Activated CD4-positive, alpha-beta memory T cell treated with anti-CD3 and anti-CD28 coated beads for 36 hours (primary cell): ENCODE measurements around the gene CD40. TPM values are rescaled to one million over a fixed set of nuclear protein-coding genes. Genes with fewer than 3 reads are reported as not detected.
A peak's percentile ranks its signal among the peaks of the same experiment; 100 is the strongest.

ENCODE experiments used
- CTCF ChIA-PET: fragments of 350-600 bp; sonication (Branson Sonifier 250); formaldehyde crosslinking; loops from one replicate; lab custom pipeline; 2021; ENCODE audit warnings: antibody characterized with exemption, inconsistent platforms; lab: Charles Lee
- POLR2A ChIA-PET: fragments of 350-600 bp; sonication (Branson Sonifier 250); formaldehyde crosslinking; loops from one replicate; lab custom pipeline; 2021; ENCODE audit warnings: antibody characterized with exemption; lab: Charles Lee
- DNase-seq: peaks from one replicate; pipeline ENCODE4 v3.0.0-alpha.2; 2020
- H3K27ac Mint-ChIP-seq: one replicate; pipeline ENCODE4 v1.8.0; 2021; ENCODE audit warnings: mixed read lengths
- H3K27me3 Mint-ChIP-seq: one replicate; pipeline ENCODE4 v1.8.0; 2021; ENCODE audit warnings: mixed read lengths
- H3K36me3 Mint-ChIP-seq: one replicate; pipeline ENCODE4 v1.8.0; 2021; ENCODE audit warnings: mixed read lengths
- H3K4me1 Mint-ChIP-seq: one replicate; pipeline ENCODE4 v1.8.0; 2021; ENCODE audit warnings: low read depth, mixed read lengths
- H3K4me3 Mint-ChIP-seq: one replicate; pipeline ENCODE4 v1.8.0; 2021; ENCODE audit warnings: mild to moderate bottlenecking, mixed read lengths
- H3K9me3 Mint-ChIP-seq: one replicate; pipeline ENCODE4 v1.8.0; 2021; ENCODE audit warnings: mixed read lengths
- intact Hi-C: fragments of 100-400 bp; cut with micrococcal nuclease; formaldehyde crosslinking; loops from one replicate; pipeline ENCODE4 v1.15.1; 2023
- total RNA-seq, 2 experiments: library from RNA; stranded (reverse); gene quantifications; one replicate each; pipeline ENCODE4 v1.2.3, GENCODE V29; 2021

The CD40 gene
- total RNA-seq, 2 experiments from 2014 or later: 3.2 to 4.0 TPM

- peak; percentile 24 for DNase-seq
- POLR2A ChIA-PET: no interaction called here
- H3K36me3 Mint-ChIP-seq: no peaks in the 10 kb centered on the region
- intact Hi-C loops: no loop called here
- CTCF ChIA-PET: interaction anchor here (0.8 to 1.4 kb wide), 3 partner anchors 10 to 104 kb away, joined by 4 to 5 read pairs (median 4); no protein-coding TSS in a partner anchor
- H3K27me3 Mint-ChIP-seq: peaks cover 6% of the 10 kb centered on the region
- no peaks in the 10 kb centered on the region for H3K9me3 Mint-ChIP-seq
- no peak overlapping the region for H3K27ac Mint-ChIP-seq
- peaks cover 9% of the 10 kb centered on the region for H3K4me1 Mint-ChIP-seq
- H3K4me3 Mint-ChIP-seq: peak overlapping the region; percentile 93
These were observed 437 bp downstream of the CD40 start for GRCh38 chr20:46118481-46119020.

- Mint-ChIP-seq H3K27me3 (peaks cover 6% of the 10 kb centered on the region), H3K27ac (no peak overlapping the region), H3K9me3 (no peaks in the 10 kb centered on the region), H3K4me1 (peaks cover 9% of the 10 kb centered on the region), H3K36me3 (no peaks in the 10 kb centered on the region), H3K4me3 (no peak overlapping the region)
- DNase-seq: no peak
- CTCF ChIA-PET: interaction anchor here (0.8 to 1.4 kb wide), 3 partner anchors 12 to 104 kb away, joined by 3 to 4 read pairs (median 4); no protein-coding TSS in a partner anchor
- intact Hi-C loops: no loop called here
- POLR2A ChIA-PET: no interaction called here
These were observed 973 bp downstream of the CD40 start for GRCh38 chr20:46119028-46119546.

DNA sequence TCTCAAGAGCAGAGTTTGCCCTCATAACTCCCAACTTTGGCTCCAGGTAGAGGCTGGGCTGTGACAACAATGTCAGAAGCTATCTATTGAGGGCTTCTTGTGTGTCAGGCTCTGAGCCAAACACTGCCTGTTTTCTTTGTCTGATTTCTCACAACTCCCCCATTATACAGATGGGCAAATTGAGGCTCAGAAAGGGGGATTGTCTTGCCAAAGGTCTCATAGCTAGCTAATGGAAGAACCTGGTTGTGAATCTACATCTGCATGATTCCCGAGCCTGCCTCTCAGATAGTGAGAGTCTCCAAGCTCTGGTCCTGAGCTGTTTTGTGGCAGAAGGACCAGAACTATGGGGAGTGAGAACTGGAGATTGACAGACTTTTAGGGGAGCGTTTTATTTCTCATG, 1.4 kb downstream of the CD40 start:
- peaks cover 9% of the 10 kb centered on the region for H3K4me1 Mint-ChIP-seq
- H3K36me3 Mint-ChIP-seq: no peaks in the 10 kb centered on the region
- intact Hi-C loops: no loop called here
- ChIA-PET CTCF (interaction anchor here (0.9 kb wide), 1 partner anchor 97 kb away, joined by 3 read pairs; no protein-coding TSS in a partner anchor), POLR2A (no interaction called here)
- no peak overlapping the region for H3K4me3 Mint-ChIP-seq
- no peak for DNase-seq
- no peaks in the 10 kb centered on the region for H3K9me3 Mint-ChIP-seq
- H3K27ac Mint-ChIP-seq: no peak overlapping the region
- H3K27me3 Mint-ChIP-seq: peaks cover 6% of the 10 kb centered on the region

DNA sequence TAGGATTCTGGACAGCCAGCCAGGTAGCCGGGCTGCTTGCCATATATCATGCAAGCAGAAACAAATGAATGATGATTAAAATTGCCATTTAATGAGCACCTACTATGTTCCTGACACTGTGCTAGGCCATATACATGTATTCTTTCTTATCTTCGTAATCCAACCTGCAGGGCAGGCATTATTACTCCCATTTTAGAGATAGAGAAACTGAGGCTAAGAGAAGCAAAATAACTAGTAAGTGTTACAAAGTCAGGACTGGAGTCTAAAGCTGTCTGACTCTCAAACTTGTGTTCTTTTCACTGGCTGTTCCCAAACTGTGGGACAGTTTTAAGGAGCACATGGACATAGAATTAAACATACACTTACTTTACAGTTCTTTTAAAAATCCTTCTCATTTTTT, 2.0 kb downstream of the CD40 start:
- Mint-ChIP-seq H3K4me3 (no peak overlapping the region), H3K27ac (no peak overlapping the region), H3K9me3 (no peaks in the 10 kb centered on the region), H3K4me1 (peaks cover 9% of the 10 kb centered on the region), H3K36me3 (no peaks in the 10 kb centered on the region), H3K27me3 (peaks cover 6% of the 10 kb centered on the region)
- CTCF ChIA-PET: interaction anchor here (0.9 to 1.3 kb wide), 2 partner anchors 31 to 98 kb away, joined by 3 to 4 read pairs; no protein-coding TSS in a partner anchor
- no peak for DNase-seq
- POLR2A ChIA-PET: no interaction called here
- intact Hi-C loops: no loop called here

- no peaks in the 10 kb centered on the region for H3K27me3 Mint-ChIP-seq
- H3K4me1 Mint-ChIP-seq: peaks cover 9% of the 10 kb centered on the region
- POLR2A ChIA-PET: no interaction called here
- no peak overlapping the region for H3K27ac Mint-ChIP-seq
- H3K4me3 Mint-ChIP-seq: no peak overlapping the region
- intact Hi-C loops: no loop called here
- H3K36me3 Mint-ChIP-seq: no peaks in the 10 kb centered on the region
- no peaks in the 10 kb centered on the region for H3K9me3 Mint-ChIP-seq
- CTCF ChIA-PET: interaction anchor here (1.3 kb wide), 1 partner anchor 30 kb away, joined by 4 read pairs; no protein-coding TSS in a partner anchor
- no peak for DNase-seq
These were observed 3.2 kb downstream of the CD40 start for GRCh38 chr20:46121184-46121930.

GRCh38 chr20:46122071-46122470, 4.0 kb downstream of the CD40 start:
- H3K27me3 Mint-ChIP-seq: peaks cover 1% of the 10 kb centered on the region
- no peaks in the 10 kb centered on the region for H3K36me3 Mint-ChIP-seq
- intact Hi-C loops: no loop called here
- no peaks in the 10 kb centered on the region for H3K9me3 Mint-ChIP-seq
- H3K4me1 Mint-ChIP-seq: peaks cover 9% of the 10 kb centered on the region
- DNase-seq: no peak
- H3K27ac Mint-ChIP-seq: no peak overlapping the region
- CTCF ChIA-PET: interaction anchor here (1.1 kb wide), 1 partner anchor 227 kb away, joined by 3 read pairs; no protein-coding TSS in a partner anchor
- POLR2A ChIA-PET: no interaction called here
- no peak overlapping the region for H3K4me3 Mint-ChIP-seq

DNA sequence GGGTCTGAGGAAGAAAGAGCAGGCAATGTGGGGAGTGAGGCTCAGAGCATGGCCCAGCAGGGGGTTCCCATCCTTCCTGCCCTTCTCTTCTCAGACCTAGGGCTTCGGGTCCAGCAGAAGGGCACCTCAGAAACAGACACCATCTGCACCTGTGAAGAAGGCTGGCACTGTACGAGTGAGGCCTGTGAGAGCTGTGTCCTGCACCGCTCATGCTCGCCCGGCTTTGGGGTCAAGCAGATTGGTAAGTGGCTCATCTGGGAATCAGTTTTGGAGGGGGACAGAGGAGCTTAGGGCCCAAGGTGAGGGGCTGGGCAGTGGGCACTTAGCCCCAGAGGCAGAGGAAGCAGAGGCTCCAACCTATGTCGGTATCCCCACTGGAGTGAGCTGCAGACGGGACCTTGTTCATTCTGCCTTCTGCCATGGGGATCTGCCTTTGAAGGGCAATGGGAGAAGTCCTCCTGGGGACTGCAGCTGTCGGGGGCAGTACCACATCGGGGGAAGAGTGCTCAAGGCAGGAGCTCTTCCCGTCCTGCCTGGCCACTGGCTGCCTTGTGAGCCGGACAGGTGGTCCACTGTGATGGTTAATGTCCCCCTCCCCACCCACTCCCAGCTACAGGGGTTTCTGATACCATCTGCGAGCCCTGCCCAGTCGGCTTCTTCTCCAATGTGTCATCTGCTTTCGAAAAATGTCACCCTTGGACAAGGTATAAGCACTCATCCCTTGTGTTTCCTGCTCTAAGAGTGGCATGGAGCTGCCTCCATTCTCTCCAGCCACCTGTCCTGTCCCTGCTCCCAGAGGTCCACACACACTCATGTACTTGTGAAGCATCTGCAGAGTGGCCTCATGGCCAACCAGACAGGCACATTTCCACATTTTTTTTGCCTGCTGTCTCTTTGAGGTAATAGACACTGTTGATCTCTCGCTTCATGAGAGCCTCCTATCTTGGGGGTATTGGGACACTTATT, 4.7 kb downstream of the CD40 start:
- Mint-ChIP-seq H3K27ac (no peak overlapping the region), H3K36me3 (no peaks in the 10 kb centered on the region), H3K4me1 (peaks cover 5% of the 10 kb centered on the region), H3K4me3 (no peak overlapping the region), H3K27me3 (peaks cover 1% of the 10 kb centered on the region), H3K9me3 (no peaks in the 10 kb centered on the region)
- intact Hi-C loops: no loop called here
- DNase-seq: no peak
- CTCF ChIA-PET: interaction anchor here (0.9 to 2.1 kb wide), 3 partner anchors 10 to 226 kb away, joined by 3 to 5 read pairs (median 3); no protein-coding TSS in a partner anchor
- POLR2A ChIA-PET: no interaction called here

DNA sequence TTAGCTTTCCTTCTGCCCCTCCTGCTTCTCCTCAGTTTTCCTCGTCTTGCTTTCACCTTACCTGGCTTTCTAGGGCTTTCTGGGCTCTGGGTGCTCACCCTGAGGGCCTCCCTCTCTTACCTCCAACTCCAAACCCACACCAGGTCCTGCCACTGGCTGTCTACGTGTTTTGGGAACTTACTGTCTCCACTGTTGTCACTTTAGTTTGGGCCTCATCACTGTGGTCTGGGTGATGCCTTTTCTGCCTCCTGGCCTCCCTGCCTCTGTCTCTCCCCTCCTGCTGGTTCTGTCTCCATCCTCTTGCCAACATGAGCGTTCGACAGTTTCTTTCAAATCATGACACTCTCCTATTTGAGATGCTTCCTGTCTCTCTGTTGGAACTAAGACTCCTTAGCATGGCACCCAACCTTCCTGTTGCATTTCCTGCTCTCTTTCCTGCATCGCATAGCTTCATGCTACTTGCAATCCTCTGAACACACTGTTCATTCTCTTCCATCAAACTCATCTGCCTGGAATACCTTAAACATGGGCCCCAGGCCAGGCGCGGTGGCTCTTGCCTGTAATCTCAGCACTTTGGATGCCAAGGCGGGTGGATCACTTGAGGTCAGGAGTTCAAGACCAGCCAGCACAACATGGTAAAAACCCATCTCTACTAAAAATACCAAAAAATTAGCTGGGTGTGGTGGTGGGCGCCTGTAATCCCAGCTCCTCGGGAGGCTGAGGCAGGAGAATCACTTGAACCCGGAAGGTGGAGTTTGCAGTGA, 5.5 kb downstream of the CD40 start:
- ChIA-PET CTCF (interaction anchor here (0.9 to 2.1 kb wide), 2 partner anchors 10 to 110 kb away, joined by 3 to 5 read pairs; no protein-coding TSS in a partner anchor), POLR2A (no interaction called here)
- no peak overlapping the region for H3K4me3 Mint-ChIP-seq
- H3K9me3 Mint-ChIP-seq: no peaks in the 10 kb centered on the region
- peaks cover 2% of the 10 kb centered on the region for H3K27me3 Mint-ChIP-seq
- no peak for DNase-seq
- H3K27ac Mint-ChIP-seq: no peak overlapping the region
- no peaks in the 10 kb centered on the region for H3K36me3 Mint-ChIP-seq
- no peaks in the 10 kb centered on the region for H3K4me1 Mint-ChIP-seq
- intact Hi-C loops: no loop called here

GRCh38 chr20:46126440-46127056, 8.4 kb downstream of the CD40 start:
- H3K27me3 Mint-ChIP-seq: peaks cover 15% of the 10 kb centered on the region
- no peak overlapping the region for H3K4me3 Mint-ChIP-seq
- no peaks in the 10 kb centered on the region for H3K9me3 Mint-ChIP-seq
- no peak overlapping the region for H3K27ac Mint-ChIP-seq
- DNase-seq: no peak
- POLR2A ChIA-PET: no interaction called here
- no peaks in the 10 kb centered on the region for H3K36me3 Mint-ChIP-seq
- CTCF ChIA-PET: interaction anchor here (1.5 kb wide), 1 partner anchor 30 kb away, joined by 5 read pairs; no protein-coding TSS in a partner anchor
- H3K4me1 Mint-ChIP-seq: no peaks in the 10 kb centered on the region
- intact Hi-C loops: no loop called here

- no peak overlapping the region for H3K27ac Mint-ChIP-seq
- H3K9me3 Mint-ChIP-seq: no peaks in the 10 kb centered on the region
- H3K27me3 Mint-ChIP-seq: peaks cover 19% of the 10 kb centered on the region
- H3K4me1 Mint-ChIP-seq: no peaks in the 10 kb centered on the region
- no peaks in the 10 kb centered on the region for H3K36me3 Mint-ChIP-seq
- POLR2A ChIA-PET: no interaction called here
- no peak overlapping the region for H3K4me3 Mint-ChIP-seq
- intact Hi-C loops: no loop called here
- CTCF ChIA-PET: interaction anchor here (1.7 kb wide), 1 partner anchor 48 kb away, joined by 15 read pairs; no protein-coding TSS in a partner anchor
- no peak for DNase-seq
These were observed 9.4 kb downstream of the CD40 start for GRCh38 chr20:46127396-46128010.
